ENCODE measurements around the gene DENND4A. TPM values are rescaled to one million over a fixed set of nuclear protein-coding genes. Genes with fewer than 3 reads are reported as not detected.

Gene DENND4A
- total and polyA plus RNA-seq, 10 donors = 9.4 to 88.2 (median 57.3) TPM

DNA sequence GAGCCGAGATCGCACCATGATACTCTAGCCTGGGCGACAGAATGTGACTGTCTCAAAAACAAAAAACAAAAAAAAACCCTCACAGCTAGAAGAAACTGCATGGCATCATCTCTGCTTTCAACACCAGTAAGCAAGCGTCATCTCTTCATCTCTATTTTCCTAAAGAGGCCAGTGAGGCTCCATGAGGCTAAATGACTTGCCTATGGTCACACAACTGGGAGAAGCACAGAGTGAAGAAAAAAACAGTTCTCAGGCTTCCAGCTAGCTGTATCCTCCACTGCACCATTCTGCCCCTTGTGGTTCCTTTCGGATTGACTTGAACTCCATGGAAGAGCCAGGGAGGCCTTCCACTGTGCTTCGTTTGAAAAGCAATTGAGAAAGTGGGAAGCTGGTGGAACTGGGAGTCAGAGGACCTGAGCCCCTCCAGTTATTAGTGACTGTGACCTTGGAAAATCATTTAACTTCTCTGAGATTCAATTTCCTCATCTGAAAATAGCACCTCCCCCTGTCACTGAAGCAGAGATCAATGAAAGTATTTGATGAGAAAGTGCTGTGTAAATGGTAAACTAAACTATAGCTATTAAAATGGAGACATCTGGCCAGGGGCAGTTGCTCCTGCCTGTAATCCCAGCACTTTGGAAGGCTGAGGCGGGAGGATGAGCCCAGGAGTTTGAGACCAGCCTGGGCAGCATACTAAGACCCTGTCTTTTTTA, 32.1 kb upstream of the DENND4A start:
- 70 to 83% (median 76%) methylated on average over 7 of the region's 7 CpGs for WGBS, 5 donors
- peak overlapping the region in 1 of 8 donors; percentile 26 for H3K27ac ChIP-seq
- H3K9me3 ChIP-seq = no peaks in the 10 kb centered on the region
- intact Hi-C loops (cut with DNase I; ENCODE audit: low total_unique reads) = loop anchor here (10.0 kb wide), 1 partner anchor 49 kb away; no protein-coding TSS in a partner anchor
- peaks cover 12 to 86% (median 40%) of the 10 kb centered on the region in 6 donors for H3K4me1 ChIP-seq
- no peak overlapping the region for H3K4me3 ChIP-seq
- H3K36me3 ChIP-seq = no peaks in the 10 kb centered on the region
- H3K27me3 ChIP-seq (replicated peaks in 1 of 7) = no peaks in the 10 kb centered on the region
- TF ChIP-seq, protein P1, sequence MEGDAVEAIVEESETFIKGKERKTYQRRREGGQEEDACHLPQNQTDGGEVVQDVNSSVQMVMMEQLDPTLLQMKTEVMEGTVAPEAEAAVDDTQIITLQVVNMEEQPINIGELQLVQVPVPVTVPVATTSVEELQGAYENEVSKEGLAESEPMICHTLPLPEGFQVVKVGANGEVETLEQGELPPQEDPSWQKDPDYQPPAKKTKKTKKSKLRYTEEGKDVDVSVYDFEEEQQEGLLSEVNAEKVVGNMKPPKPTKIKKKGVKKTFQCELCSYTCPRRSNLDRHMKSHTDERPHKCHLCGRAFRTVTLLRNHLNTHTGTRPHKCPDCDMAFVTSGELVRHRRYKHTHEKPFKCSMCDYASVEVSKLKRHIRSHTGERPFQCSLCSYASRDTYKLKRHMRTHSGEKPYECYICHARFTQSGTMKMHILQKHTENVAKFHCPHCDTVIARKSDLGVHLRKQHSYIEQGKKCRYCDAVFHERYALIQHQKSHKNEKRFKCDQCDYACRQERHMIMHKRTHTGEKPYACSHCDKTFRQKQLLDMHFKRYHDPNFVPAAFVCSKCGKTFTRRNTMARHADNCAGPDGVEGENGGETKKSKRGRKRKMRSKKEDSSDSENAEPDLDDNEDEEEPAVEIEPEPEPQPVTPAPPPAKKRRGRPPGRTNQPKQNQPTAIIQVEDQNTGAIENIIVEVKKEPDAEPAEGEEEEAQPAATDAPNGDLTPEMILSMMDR (IDR thresholded peaks at IDR 0.05 in 8 of 11, conservative IDR thresholded peaks at IDR 0.05 in 3 of 11) = peak in 8 of 11 experiments; percentile 43 to 73 (median 56)
- TF ChIP-seq POLR2A (IDR thresholded peaks at IDR 0.05) (no peak), POLR2AphosphoS5 (IDR thresholded peaks at IDR 0.05) (no peak)
- no peak for DNase-seq

DNA sequence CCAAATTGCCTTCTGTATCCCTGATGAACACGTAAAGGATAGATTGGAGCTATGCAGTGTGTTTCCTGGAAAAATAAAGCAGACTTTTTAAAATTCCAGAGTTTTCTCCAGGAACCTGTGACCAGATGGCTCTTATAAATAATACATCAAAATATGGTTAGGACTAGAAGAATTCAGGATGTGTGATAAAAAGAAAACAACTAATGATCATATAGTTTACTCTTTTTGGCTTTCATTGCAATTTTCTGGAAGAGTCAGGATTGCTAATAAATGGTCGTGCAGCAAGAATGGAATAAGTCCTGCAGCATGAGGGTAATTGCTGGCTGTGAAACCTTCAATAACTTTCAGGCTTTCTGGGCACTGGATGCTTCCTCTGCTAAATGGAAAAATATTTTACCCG, 30.2 kb upstream of the DENND4A start:
- Histone ChIP-seq H3K9me3 (no peaks in the 10 kb centered on the region), H3K27me3 (replicated peaks in 1 of 7) (no peaks in the 10 kb centered on the region), H3K4me3 (no peak overlapping the region), H3K36me3 (no peaks in the 10 kb centered on the region), H3K27ac (no peak overlapping the region), H3K4me1 (peaks cover 19 to 82% (median 42%) of the 10 kb centered on the region in 6 donors)
- 87 to 94% (median 92%) methylated on average over 3 of the region's 3 CpGs for whole genome bisulfite sequencing, 5 donors
- intact Hi-C loops (cut with DNase I; ENCODE audit: low total_unique reads) = loop anchor here (10.0 kb wide), 1 partner anchor 48 kb away; no protein-coding TSS in a partner anchor
- TF ChIP-seq, protein P1 (IDR thresholded peaks at IDR 0.05 in 8 of 11, conservative IDR thresholded peaks at IDR 0.05 in 3 of 11) = no peak
- TF ChIP-seq POLR2AphosphoS5 (IDR thresholded peaks at IDR 0.05) = no peak
- no peak for TF ChIP-seq POLR2A (IDR thresholded peaks at IDR 0.05)
- no peak for DNase-seq

GRCh38 chr15:65821070-65821469, 29.0 kb upstream of the DENND4A start:
- Histone ChIP-seq H3K9me3 (no peaks in the 10 kb centered on the region), H3K27me3 (replicated peaks in 1 of 7) (no peaks in the 10 kb centered on the region), H3K4me3 (no peak overlapping the region), H3K4me1 (peaks cover 19 to 72% (median 36%) of the 10 kb centered on the region in 6 donors), H3K27ac (peak overlapping the region in 3 of 8 donors; percentile 78 to 80 (median 80)), H3K36me3 (no peaks in the 10 kb centered on the region)
- DNase-seq = no peak
- intact Hi-C loops (cut with DNase I; ENCODE audit: low total_unique reads) = loop anchor here (10.0 kb wide), 1 partner anchor 46 kb away; no protein-coding TSS in a partner anchor
- TF ChIP-seq POLR2A (IDR thresholded peaks at IDR 0.05) (no peak), POLR2AphosphoS5 (IDR thresholded peaks at IDR 0.05) (no peak)
- TF ChIP-seq, protein P1 (IDR thresholded peaks at IDR 0.05 in 8 of 11, conservative IDR thresholded peaks at IDR 0.05 in 3 of 11) = no peak

DNA sequence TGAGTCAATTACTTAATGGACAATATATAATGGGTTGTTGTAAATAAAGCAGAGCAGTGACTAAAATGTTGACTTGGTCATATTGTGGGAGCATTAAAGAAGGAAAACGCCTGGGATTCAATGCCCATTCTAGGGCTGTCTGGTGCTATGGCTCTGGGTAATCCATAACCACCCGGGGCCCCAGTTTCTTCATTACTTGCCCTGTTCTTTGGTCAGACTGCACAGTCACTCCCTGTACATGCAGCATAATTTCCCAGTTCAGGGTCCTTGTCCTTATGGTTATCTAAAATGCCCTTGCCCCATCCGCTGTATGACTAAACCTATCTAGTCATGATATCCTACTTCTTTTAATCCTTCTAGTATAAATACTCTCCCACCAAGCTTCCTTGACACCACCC, 27.5 kb upstream of the DENND4A start:
- Histone ChIP-seq H3K4me3 (no peak overlapping the region), H3K27ac (peak overlapping the region; percentile 51 to 84 (median 79)), H3K36me3 (no peaks in the 10 kb centered on the region), H3K27me3 (replicated peaks in 1 of 7) (no peaks in the 10 kb centered on the region), H3K9me3 (no peaks in the 10 kb centered on the region), H3K4me1 (peaks cover 19 to 69% (median 36%) of the 10 kb centered on the region in 6 donors)
- intact Hi-C loops (cut with DNase I; ENCODE audit: low total_unique reads) = no loop called here
- TF ChIP-seq, protein P1 (IDR thresholded peaks at IDR 0.05 in 8 of 11, conservative IDR thresholded peaks at IDR 0.05 in 3 of 11) = no peak
- peak in 1 of 3 donors; percentile 6 for TF ChIP-seq POLR2AphosphoS5 (IDR thresholded peaks at IDR 0.05)
- no peak for DNase-seq
- WGBS, 5 donors = 66 to 82% (median 77%) methylated on average over 3 of the region's 3 CpGs

Measured in spleen (tissue), 11 donors.